Measurements from ENCODE around the gene PRDM16. TPM values are rescaled to one million over a fixed set of nuclear protein-coding genes. Genes with fewer than 3 reads are reported as not detected.

Gene PRDM16
- total and polyA plus RNA-seq, 2 of the 13 experiments (the other 11 are each of a cell fraction or from before 2014, with no cell fraction given) = 0.15 to 0.81 TPM

- no peak for TF ChIP-seq SNRNP70 (IDR thresholded peaks at IDR 0.05; ENCODE audit: low read depth, low read length)
- no peak for TF ChIP-seq FOXJ3 (CRISPR knock-in tag; IDR thresholded peaks at IDR 0.05; ENCODE audit: borderline replicate concordance)
- no peak for TF ChIP-seq PRMT3 (CRISPR knock-in tag; IDR thresholded peaks at IDR 0.05; ENCODE audit: borderline replicate concordance, low read depth)
- TF ChIP-seq, protein P1, sequence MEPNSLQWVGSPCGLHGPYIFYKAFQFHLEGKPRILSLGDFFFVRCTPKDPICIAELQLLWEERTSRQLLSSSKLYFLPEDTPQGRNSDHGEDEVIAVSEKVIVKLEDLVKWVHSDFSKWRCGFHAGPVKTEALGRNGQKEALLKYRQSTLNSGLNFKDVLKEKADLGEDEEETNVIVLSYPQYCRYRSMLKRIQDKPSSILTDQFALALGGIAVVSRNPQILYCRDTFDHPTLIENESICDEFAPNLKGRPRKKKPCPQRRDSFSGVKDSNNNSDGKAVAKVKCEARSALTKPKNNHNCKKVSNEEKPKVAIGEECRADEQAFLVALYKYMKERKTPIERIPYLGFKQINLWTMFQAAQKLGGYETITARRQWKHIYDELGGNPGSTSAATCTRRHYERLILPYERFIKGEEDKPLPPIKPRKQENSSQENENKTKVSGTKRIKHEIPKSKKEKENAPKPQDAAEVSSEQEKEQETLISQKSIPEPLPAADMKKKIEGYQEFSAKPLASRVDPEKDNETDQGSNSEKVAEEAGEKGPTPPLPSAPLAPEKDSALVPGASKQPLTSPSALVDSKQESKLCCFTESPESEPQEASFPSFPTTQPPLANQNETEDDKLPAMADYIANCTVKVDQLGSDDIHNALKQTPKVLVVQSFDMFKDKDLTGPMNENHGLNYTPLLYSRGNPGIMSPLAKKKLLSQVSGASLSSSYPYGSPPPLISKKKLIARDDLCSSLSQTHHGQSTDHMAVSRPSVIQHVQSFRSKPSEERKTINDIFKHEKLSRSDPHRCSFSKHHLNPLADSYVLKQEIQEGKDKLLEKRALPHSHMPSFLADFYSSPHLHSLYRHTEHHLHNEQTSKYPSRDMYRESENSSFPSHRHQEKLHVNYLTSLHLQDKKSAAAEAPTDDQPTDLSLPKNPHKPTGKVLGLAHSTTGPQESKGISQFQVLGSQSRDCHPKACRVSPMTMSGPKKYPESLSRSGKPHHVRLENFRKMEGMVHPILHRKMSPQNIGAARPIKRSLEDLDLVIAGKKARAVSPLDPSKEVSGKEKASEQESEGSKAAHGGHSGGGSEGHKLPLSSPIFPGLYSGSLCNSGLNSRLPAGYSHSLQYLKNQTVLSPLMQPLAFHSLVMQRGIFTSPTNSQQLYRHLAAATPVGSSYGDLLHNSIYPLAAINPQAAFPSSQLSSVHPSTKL (CRISPR knock-in tag; IDR thresholded peaks at IDR 0.05) = no peak
- TF ChIP-seq, protein P2, sequence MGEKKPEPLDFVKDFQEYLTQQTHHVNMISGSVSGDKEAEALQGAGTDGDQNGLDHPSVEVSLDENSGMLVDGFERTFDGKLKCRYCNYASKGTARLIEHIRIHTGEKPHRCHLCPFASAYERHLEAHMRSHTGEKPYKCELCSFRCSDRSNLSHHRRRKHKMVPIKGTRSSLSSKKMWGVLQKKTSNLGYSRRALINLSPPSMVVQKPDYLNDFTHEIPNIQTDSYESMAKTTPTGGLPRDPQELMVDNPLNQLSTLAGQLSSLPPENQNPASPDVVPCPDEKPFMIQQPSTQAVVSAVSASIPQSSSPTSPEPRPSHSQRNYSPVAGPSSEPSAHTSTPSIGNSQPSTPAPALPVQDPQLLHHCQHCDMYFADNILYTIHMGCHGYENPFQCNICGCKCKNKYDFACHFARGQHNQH (CRISPR knock-in tag; IDR thresholded peaks at IDR 0.05) = no peak
- no peak for TF ChIP-seq ETV5 (CRISPR knock-in tag; IDR thresholded peaks at IDR 0.05; ENCODE audit: borderline replicate concordance)
- no peak for TF ChIP-seq MXI1 (IDR thresholded peaks at IDR 0.05; ENCODE audit: borderline replicate concordance, low read depth, low read length)
- no peak for TF ChIP-seq DPF2 (CRISPR knock-in tag; IDR thresholded peaks at IDR 0.05; ENCODE audit: borderline replicate concordance, low read depth)
- TF ChIP-seq, protein P3, sequence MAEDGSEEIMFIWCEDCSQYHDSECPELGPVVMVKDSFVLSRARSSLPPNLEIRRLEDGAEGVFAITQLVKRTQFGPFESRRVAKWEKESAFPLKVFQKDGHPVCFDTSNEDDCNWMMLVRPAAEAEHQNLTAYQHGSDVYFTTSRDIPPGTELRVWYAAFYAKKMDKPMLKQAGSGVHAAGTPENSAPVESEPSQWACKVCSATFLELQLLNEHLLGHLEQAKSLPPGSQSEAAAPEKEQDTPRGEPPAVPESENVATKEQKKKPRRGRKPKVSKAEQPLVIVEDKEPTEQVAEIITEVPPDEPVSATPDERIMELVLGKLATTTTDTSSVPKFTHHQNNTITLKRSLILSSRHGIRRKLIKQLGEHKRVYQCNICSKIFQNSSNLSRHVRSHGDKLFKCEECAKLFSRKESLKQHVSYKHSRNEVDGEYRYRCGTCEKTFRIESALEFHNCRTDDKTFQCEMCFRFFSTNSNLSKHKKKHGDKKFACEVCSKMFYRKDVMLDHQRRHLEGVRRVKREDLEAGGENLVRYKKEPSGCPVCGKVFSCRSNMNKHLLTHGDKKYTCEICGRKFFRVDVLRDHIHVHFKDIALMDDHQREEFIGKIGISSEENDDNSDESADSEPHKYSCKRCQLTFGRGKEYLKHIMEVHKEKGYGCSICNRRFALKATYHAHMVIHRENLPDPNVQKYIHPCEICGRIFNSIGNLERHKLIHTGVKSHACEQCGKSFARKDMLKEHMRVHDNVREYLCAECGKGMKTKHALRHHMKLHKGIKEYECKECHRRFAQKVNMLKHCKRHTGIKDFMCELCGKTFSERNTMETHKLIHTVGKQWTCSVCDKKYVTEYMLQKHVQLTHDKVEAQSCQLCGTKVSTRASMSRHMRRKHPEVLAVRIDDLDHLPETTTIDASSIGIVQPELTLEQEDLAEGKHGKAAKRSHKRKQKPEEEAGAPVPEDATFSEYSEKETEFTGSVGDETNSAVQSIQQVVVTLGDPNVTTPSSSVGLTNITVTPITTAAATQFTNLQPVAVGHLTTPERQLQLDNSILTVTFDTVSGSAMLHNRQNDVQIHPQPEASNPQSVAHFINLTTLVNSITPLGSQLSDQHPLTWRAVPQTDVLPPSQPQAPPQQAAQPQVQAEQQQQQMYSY (CRISPR knock-in tag; IDR thresholded peaks at IDR 0.05) = no peak
- TF ChIP-seq, protein P4, sequence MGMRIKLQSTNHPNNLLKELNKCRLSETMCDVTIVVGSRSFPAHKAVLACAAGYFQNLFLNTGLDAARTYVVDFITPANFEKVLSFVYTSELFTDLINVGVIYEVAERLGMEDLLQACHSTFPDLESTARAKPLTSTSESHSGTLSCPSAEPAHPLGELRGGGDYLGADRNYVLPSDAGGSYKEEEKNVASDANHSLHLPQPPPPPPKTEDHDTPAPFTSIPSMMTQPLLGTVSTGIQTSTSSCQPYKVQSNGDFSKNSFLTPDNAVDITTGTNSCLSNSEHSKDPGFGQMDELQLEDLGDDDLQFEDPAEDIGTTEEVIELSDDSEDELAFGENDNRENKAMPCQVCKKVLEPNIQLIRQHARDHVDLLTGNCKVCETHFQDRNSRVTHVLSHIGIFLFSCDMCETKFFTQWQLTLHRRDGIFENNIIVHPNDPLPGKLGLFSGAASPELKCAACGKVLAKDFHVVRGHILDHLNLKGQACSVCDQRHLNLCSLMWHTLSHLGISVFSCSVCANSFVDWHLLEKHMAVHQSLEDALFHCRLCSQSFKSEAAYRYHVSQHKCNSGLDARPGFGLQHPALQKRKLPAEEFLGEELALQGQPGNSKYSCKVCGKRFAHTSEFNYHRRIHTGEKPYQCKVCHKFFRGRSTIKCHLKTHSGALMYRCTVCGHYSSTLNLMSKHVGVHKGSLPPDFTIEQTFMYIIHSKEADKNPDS (CRISPR knock-in tag; IDR thresholded peaks at IDR 0.05) = no peak
- TF ChIP-seq NKX3-1 (CRISPR knock-in tag; IDR thresholded peaks at IDR 0.05) = no peak
- TF ChIP-seq PCBP1 (IDR thresholded peaks at IDR 0.05; ENCODE audit: borderline replicate concordance, low read depth, low read length) = no peak
- no peak for TF ChIP-seq ZNF331 (CRISPR knock-in tag; IDR thresholded peaks at IDR 0.05)
- no peak for TF ChIP-seq MATR3 (CRISPR knock-in tag; IDR thresholded peaks at IDR 0.05)
- TF ChIP-seq NR2F6 (IDR thresholded peaks at IDR 0.05) = peak; percentile 59
- no peak for TF ChIP-seq NR2F6 (CRISPR knock-in tag; IDR thresholded peaks at IDR 0.05)
- TF ChIP-seq, protein P5, sequence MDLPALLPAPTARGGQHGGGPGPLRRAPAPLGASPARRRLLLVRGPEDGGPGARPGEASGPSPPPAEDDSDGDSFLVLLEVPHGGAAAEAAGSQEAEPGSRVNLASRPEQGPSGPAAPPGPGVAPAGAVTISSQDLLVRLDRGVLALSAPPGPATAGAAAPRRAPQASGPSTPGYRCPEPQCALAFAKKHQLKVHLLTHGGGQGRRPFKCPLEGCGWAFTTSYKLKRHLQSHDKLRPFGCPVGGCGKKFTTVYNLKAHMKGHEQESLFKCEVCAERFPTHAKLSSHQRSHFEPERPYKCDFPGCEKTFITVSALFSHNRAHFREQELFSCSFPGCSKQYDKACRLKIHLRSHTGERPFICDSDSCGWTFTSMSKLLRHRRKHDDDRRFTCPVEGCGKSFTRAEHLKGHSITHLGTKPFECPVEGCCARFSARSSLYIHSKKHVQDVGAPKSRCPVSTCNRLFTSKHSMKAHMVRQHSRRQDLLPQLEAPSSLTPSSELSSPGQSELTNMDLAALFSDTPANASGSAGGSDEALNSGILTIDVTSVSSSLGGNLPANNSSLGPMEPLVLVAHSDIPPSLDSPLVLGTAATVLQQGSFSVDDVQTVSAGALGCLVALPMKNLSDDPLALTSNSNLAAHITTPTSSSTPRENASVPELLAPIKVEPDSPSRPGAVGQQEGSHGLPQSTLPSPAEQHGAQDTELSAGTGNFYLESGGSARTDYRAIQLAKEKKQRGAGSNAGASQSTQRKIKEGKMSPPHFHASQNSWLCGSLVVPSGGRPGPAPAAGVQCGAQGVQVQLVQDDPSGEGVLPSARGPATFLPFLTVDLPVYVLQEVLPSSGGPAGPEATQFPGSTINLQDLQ (CRISPR knock-in tag; IDR thresholded peaks at IDR 0.05) = no peak
Observed at GRCh38 chr1:3138623-3139151, 69.7 kb downstream of the PRDM16 start (continued).
